Naive thymus-derived CD4-positive, alpha-beta T cell (primary cell): Measurements from ENCODE around the gene GAD1. TPM values are rescaled to one million over a fixed set of nuclear protein-coding genes. Genes with fewer than 3 reads are reported as not detected.

Experiments used
- ATAC-seq: fragments of 150-1000 bp; cut with Tn5 transposase; 2 replicates; pipeline ENCODE4 v1.10.0; 2021; ENCODE audit warnings: mild to moderate bottlenecking, moderate library complexity
- CTCF ChIA-PET: fragments of 350-600 bp; sonication (Branson Sonifier 250); formaldehyde crosslinking; loops from one replicate; lab custom pipeline; 2021; ENCODE audit warnings: antibody characterized with exemption; lab: Charles Lee
- POLR2A ChIA-PET: fragments of 350-600 bp; sonication (Branson Sonifier 250); formaldehyde crosslinking; loops from one replicate; lab custom pipeline; 2021; ENCODE audit warnings: antibody characterized with exemption, inconsistent platforms; lab: Charles Lee
- DNase-seq, 9 donors: peaks; one replicate each; pipeline versions ENCODE4 v3.0.0 to v3.0.0-alpha.2; 2020 to 2022; ENCODE audit warnings: mixed read lengths in 1 of 9
- H3K27ac ChIP-seq: one replicate; pipeline ENCODE4 v1.7.0; 2013; ENCODE audit warnings: mild to moderate bottlenecking, low read depth, low read length, moderate library complexity
- H3K27me3 ChIP-seq, 2 donors: one replicate each; pipeline ENCODE4 v1.7.0; 2013; ENCODE audit warnings: low read length in 2 of 2, mild to moderate bottlenecking in 2 of 2, moderate library complexity in 2 of 2; ENCODE audit not compliant: control insufficient read depth in 2 of 2, insufficient read depth in 2 of 2
- H3K36me3 ChIP-seq, 3 experiments: 1 replicate in 2 of 3; 2 replicates in 1 of 3; pipeline ENCODE4 v1.7.0; 2013; ENCODE audit warnings: low read length in 3 of 3, mild to moderate bottlenecking in 3 of 3, moderate library complexity in 1 of 3; ENCODE audit not compliant: insufficient read depth in 3 of 3, control insufficient read depth in 2 of 3
- H3K4me1 ChIP-seq, 2 donors: one replicate each; pipeline ENCODE4 v1.7.0; 2013; ENCODE audit warnings: low read length in 2 of 2, mild to moderate bottlenecking in 2 of 2, moderate library complexity in 1 of 2; ENCODE audit not compliant: control insufficient read depth in 2 of 2, insufficient read depth in 2 of 2
- H3K4me3 ChIP-seq: 2 replicates; pipeline ENCODE4 v1.7.0; 2013; ENCODE audit warnings: mild to moderate bottlenecking, low read length
- H3K9me3 ChIP-seq, 3 experiments: 1 replicate in 2 of 3; 2 replicates in 1 of 3; pipeline ENCODE4 v1.7.0; 2013; ENCODE audit warnings: low read length in 3 of 3; ENCODE audit not compliant: control insufficient read depth in 2 of 3
- H3K27ac Mint-ChIP-seq, 9 donors: one replicate each; pipeline ENCODE4 v1.8.0; 2020 to 2022; ENCODE audit warnings: mixed read lengths in 9 of 9, mild to moderate bottlenecking in 8 of 9, moderate library complexity in 5 of 9, inconsistent platforms in 2 of 9
- H3K27me3 Mint-ChIP-seq, 5 donors: one replicate each; pipeline ENCODE4 v1.8.0; 2021 to 2022; ENCODE audit warnings: mixed read lengths in 5 of 5, mild to moderate bottlenecking in 1 of 5
- H3K36me3 Mint-ChIP-seq, 5 donors: one replicate each; pipeline ENCODE4 v1.8.0; 2020 to 2022; ENCODE audit warnings: mixed read lengths in 5 of 5, mild to moderate bottlenecking in 3 of 5, inconsistent platforms in 1 of 5
- H3K4me1 Mint-ChIP-seq, 7 donors: one replicate each; pipeline ENCODE4 v1.8.0; 2020 to 2022; ENCODE audit warnings: mixed read lengths in 7 of 7, mild to moderate bottlenecking in 3 of 7, inconsistent platforms in 1 of 7
- H3K4me3 Mint-ChIP-seq, 10 donors: one replicate each; pipeline ENCODE4 v1.8.0; 2020 to 2022; ENCODE audit warnings: mild to moderate bottlenecking in 10 of 10, mixed read lengths in 10 of 10, moderate library complexity in 6 of 10, inconsistent platforms in 2 of 10
- H3K9me3 Mint-ChIP-seq, 11 donors: one replicate each; pipeline ENCODE4 v1.8.0; 2020 to 2022; ENCODE audit warnings: mixed read lengths in 11 of 11, mild to moderate bottlenecking in 4 of 11, inconsistent platforms in 1 of 11, moderate library complexity in 1 of 11
- intact Hi-C, 2 donors: fragments of 100-400 bp; cut with micrococcal nuclease; formaldehyde crosslinking; loops; one replicate each; pipeline ENCODE4 v1.15.1; 2023
- polyA plus RNA-seq, 2 donors: library from polyadenylated mRNA; unstranded; fragments of 300-500 nt; fragmentation: Illumina TruSeq; gene quantifications; one replicate each; pipeline ENCODE4 v1.2.3, GENCODE V29; 2021
- total RNA-seq, 6 experiments: library from RNA in 5 of 6; stranded (reverse) in 5 of 6; gene quantifications; 1 replicate in 5 of 6; 2 replicates in 1 of 6; pipeline ENCODE4 v1.2.3 and lab custom pipeline; 2021 to 2026

GAD1 gene
- total and polyA plus RNA-seq, 7 experiments from 2014 or later: 3.6 TPM; not detected in 6

DNA sequence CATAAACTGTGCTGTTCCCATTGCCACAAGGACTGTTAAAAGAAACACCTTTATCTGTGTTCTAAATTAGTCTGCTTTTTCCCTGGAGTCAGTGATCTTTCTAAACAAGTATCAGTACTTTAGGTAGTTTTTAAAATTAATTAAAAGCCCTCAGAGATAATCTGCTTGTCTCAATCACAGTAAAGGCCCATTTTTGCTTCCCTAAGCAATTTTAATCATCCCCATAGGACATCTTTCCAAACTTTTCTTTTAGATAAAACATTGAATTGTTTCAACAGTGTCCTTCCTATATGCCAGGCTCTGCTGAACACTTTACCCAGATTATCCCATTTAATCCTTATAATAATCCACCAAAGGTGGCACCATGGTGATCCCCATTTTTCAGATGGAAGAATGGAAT is 42.6 kb upstream of the GAD1 start:
- H3K36me3 ChIP-seq: no peaks in the 10 kb centered on the region

GRCh38 chr2:170778900-170779299 is 37.8 kb upstream of the GAD1 start:
- Histone ChIP-seq H3K4me3 (no peak overlapping the region), H3K36me3 (no peaks in the 10 kb centered on the region), H3K27ac (no peak overlapping the region), H3K27me3 (peaks cover 0 to 3% of the 10 kb centered on the region in 2 donors), H3K9me3 (no peaks in the 10 kb centered on the region), H3K4me1 (no peaks in the 10 kb centered on the region)
- no peaks in the 10 kb centered on the region for H3K9me3 Mint-ChIP-seq
- DNase-seq (no peak), ATAC-seq (no peak)
- H3K4me1 Mint-ChIP-seq: no peaks in the 10 kb centered on the region
- POLR2A ChIA-PET: no interaction called here
- no peak overlapping the region for H3K4me3 Mint-ChIP-seq
- H3K36me3 Mint-ChIP-seq: no peaks in the 10 kb centered on the region
- CTCF ChIA-PET: interaction anchor here (1.0 kb wide), 1 partner anchor 10 kb away, joined by 3 read pairs; no protein-coding TSS in a partner anchor
- peaks cover 4 to 63% (median 21%) of the 10 kb centered on the region in 5 donors for H3K27me3 Mint-ChIP-seq
- no peak overlapping the region for H3K27ac Mint-ChIP-seq
- intact Hi-C loops: no loop called here

More for the DNA sequence above, 42.6 kb upstream of the GAD1 start:
- H3K4me3 ChIP-seq: no peak overlapping the region
- Mint-ChIP-seq H3K4me1 (peaks cover 6 to 18% (median 11%) of the 10 kb centered on the region in 7 donors), H3K27me3 (peaks cover 0 to 69% (median 10%) of the 10 kb centered on the region in 5 donors), H3K36me3 (no peaks in the 10 kb centered on the region), H3K9me3 (no peaks in the 10 kb centered on the region), H3K4me3 (no peak overlapping the region), H3K27ac (no peak overlapping the region)
- ChIA-PET CTCF (no interaction called here), POLR2A (no interaction called here)
- DNase-seq (no peak), ATAC-seq (no peak)
- no peak overlapping the region for H3K27ac ChIP-seq
- peaks cover 0 to 3% of the 10 kb centered on the region in 2 donors for H3K27me3 ChIP-seq
- no peaks in the 10 kb centered on the region for H3K9me3 ChIP-seq
- peaks cover 4 to 8% of the 10 kb centered on the region in 2 donors for H3K4me1 ChIP-seq
- intact Hi-C loops: loop anchor here (5.0 kb wide), 2 partner anchors 57 to 658 kb away; partner anchors contain the start of genes DCAF17 (in 1 of the 2), METTL8 (in 1 of the 2) and SP5 (in 1 of the 2)

GRCh38 chr2:170779304-170779703 is 37.4 kb upstream of the GAD1 start:
- no peaks in the 10 kb centered on the region for H3K9me3 Mint-ChIP-seq
- no peaks in the 10 kb centered on the region for H3K4me1 Mint-ChIP-seq
- no peaks in the 10 kb centered on the region for H3K36me3 Mint-ChIP-seq
- H3K27ac ChIP-seq: no peak overlapping the region
- no peak for ATAC-seq
- H3K27me3 Mint-ChIP-seq: peaks cover 4 to 61% (median 23%) of the 10 kb centered on the region in 5 donors
- H3K4me3 ChIP-seq: no peak overlapping the region
- peaks cover 0 to 3% of the 10 kb centered on the region in 2 donors for H3K27me3 ChIP-seq
- H3K4me1 ChIP-seq: no peaks in the 10 kb centered on the region
- no peaks in the 10 kb centered on the region for H3K9me3 ChIP-seq
- CTCF ChIA-PET: interaction anchor here (1.0 kb wide), 1 partner anchor 10 kb away, joined by 3 read pairs; no protein-coding TSS in a partner anchor
- no peak overlapping the region for H3K4me3 Mint-ChIP-seq
- POLR2A ChIA-PET: no interaction called here
- DNase-seq: no peak
- H3K27ac Mint-ChIP-seq: no peak overlapping the region
- intact Hi-C loops: no loop called here
- no peaks in the 10 kb centered on the region for H3K36me3 ChIP-seq

GRCh38 chr2:170782673-170783072 is 34.0 kb upstream of the GAD1 start:
- POLR2A ChIA-PET: no interaction called here
- intact Hi-C loops: no loop called here
- Mint-ChIP-seq H3K27me3 (peaks cover 5 to 58% (median 38%) of the 10 kb centered on the region in 5 donors), H3K4me3 (no peak overlapping the region), H3K27ac (no peak overlapping the region), H3K9me3 (no peaks in the 10 kb centered on the region), H3K36me3 (no peaks in the 10 kb centered on the region), H3K4me1 (no peaks in the 10 kb centered on the region)
- H3K27me3 ChIP-seq: peaks cover 0 to 3% of the 10 kb centered on the region in 2 donors
- H3K9me3 ChIP-seq: no peaks in the 10 kb centered on the region
- CTCF ChIA-PET: no interaction called here
- H3K36me3 ChIP-seq: no peaks in the 10 kb centered on the region
- H3K4me3 ChIP-seq: no peak overlapping the region
- no peaks in the 10 kb centered on the region for H3K4me1 ChIP-seq
- ATAC-seq (no peak), DNase-seq (no peak)
- H3K27ac ChIP-seq: no peak overlapping the region

DNA sequence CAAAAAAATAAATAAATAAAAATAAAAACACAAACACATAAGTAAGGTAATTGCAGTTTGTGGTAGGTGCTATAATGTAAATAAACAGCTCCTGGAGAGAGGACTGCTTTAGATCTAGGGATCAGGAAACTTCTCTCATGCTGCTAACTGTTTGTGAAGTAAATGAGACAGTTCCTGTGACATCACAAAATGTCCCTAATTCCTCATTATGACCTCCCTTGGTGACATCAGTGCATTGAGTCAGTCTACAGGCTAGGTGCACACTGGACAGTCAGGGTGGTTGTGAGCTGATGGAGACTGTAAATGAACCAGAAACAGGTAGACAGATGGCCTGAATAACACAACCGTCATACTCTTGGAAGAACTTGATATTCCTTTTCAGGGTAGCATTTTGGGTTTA is 33.1 kb upstream of the GAD1 start:
- H3K4me3 Mint-ChIP-seq: no peak overlapping the region
- Histone ChIP-seq H3K9me3 (no peaks in the 10 kb centered on the region), H3K36me3 (no peaks in the 10 kb centered on the region), H3K27ac (no peak overlapping the region), H3K27me3 (no peaks in the 10 kb centered on the region), H3K4me3 (no peak overlapping the region), H3K4me1 (no peaks in the 10 kb centered on the region)
- intact Hi-C loops: no loop called here
- H3K9me3 Mint-ChIP-seq: no peaks in the 10 kb centered on the region
- ATAC-seq (no peak), DNase-seq (no peak)
- POLR2A ChIA-PET: no interaction called here
- H3K36me3 Mint-ChIP-seq: no peaks in the 10 kb centered on the region
- peaks cover 11 to 56% (median 36%) of the 10 kb centered on the region in 5 donors for H3K27me3 Mint-ChIP-seq
- H3K27ac Mint-ChIP-seq: no peak overlapping the region
- CTCF ChIA-PET: no interaction called here
- H3K4me1 Mint-ChIP-seq: no peaks in the 10 kb centered on the region

- no peaks in the 10 kb centered on the region for H3K36me3 ChIP-seq
- H3K9me3 ChIP-seq: no peaks in the 10 kb centered on the region
- H3K4me3 ChIP-seq: no peak overlapping the region
- ATAC-seq: no peak
- H3K27me3 ChIP-seq: peaks cover 0 to 3% of the 10 kb centered on the region in 2 donors
- no peaks in the 10 kb centered on the region for H3K4me1 ChIP-seq
- no peaks in the 10 kb centered on the region for H3K4me1 Mint-ChIP-seq
- H3K27ac ChIP-seq: no peak overlapping the region
- no peaks in the 10 kb centered on the region for H3K9me3 Mint-ChIP-seq
- DNase-seq: no peak
- no peak overlapping the region for H3K4me3 Mint-ChIP-seq
- H3K27ac Mint-ChIP-seq: no peak overlapping the region
- no peaks in the 10 kb centered on the region for H3K36me3 Mint-ChIP-seq
- ChIA-PET CTCF (no interaction called here), POLR2A (no interaction called here)
- peaks cover 6 to 28% (median 24%) of the 10 kb centered on the region in 5 donors for H3K27me3 Mint-ChIP-seq
- intact Hi-C loops: no loop called here
Observed at GRCh38 chr2:170798996-170799395, 17.7 kb upstream of the GAD1 start.

- ATAC-seq (no peak), DNase-seq (no peak)
- no peaks in the 10 kb centered on the region for H3K9me3 ChIP-seq
- Mint-ChIP-seq H3K27ac (no peak overlapping the region), H3K27me3 (peaks cover 4 to 20% (median 6%) of the 10 kb centered on the region in 5 donors), H3K9me3 (no peaks in the 10 kb centered on the region), H3K4me3 (no peak overlapping the region), H3K36me3 (no peaks in the 10 kb centered on the region), H3K4me1 (no peaks in the 10 kb centered on the region)
- CTCF ChIA-PET: no interaction called here
- intact Hi-C loops: no loop called here
- peaks cover 0 to 3% of the 10 kb centered on the region in 2 donors for H3K27me3 ChIP-seq
- no peak overlapping the region for H3K4me3 ChIP-seq
- POLR2A ChIA-PET: interaction anchor here (0.7 kb wide), 1 partner anchor 44 kb away, joined by 3 read pairs; no protein-coding TSS in a partner anchor
- H3K27ac ChIP-seq: no peak overlapping the region
- no peaks in the 10 kb centered on the region for H3K4me1 ChIP-seq
- H3K36me3 ChIP-seq: no peaks in the 10 kb centered on the region
Observed at GRCh38 chr2:170806548-170806947, 10.1 kb upstream of the GAD1 start.
